ENCODE data around the gene TBX3. TPM values are rescaled to one million over a fixed set of nuclear protein-coding genes. Genes with fewer than 3 reads are reported as not detected.

The TBX3 gene
- total RNA-seq = 0.21 and 2.4 TPM in 2 replicates

GRCh38 chr12:114684098-114684869, at the start of gene TBX3:
Gene TBX3 (minus strand): TSS chr12:114684175. CDS start chr12:114683200, 975 bp downstream.

Measured in nasal cavity respiratory epithelium epithelial cell of viscerocranial mucosa (primary cell).